HuH-7.5 (cell line): ENCODE results near the gene RYR1.
"Not testable (repeated sequence)": the region's sequence is repeated elsewhere in the genome, so short reads cannot be mapped to it uniquely, and the experiment has no call there.

Source experiments
- DNase-seq: peaks from one replicate; pipeline ENCODE4 v3.0.0; 2011; ENCODE audit warnings: low spot score

The RYR1 gene

DNA sequence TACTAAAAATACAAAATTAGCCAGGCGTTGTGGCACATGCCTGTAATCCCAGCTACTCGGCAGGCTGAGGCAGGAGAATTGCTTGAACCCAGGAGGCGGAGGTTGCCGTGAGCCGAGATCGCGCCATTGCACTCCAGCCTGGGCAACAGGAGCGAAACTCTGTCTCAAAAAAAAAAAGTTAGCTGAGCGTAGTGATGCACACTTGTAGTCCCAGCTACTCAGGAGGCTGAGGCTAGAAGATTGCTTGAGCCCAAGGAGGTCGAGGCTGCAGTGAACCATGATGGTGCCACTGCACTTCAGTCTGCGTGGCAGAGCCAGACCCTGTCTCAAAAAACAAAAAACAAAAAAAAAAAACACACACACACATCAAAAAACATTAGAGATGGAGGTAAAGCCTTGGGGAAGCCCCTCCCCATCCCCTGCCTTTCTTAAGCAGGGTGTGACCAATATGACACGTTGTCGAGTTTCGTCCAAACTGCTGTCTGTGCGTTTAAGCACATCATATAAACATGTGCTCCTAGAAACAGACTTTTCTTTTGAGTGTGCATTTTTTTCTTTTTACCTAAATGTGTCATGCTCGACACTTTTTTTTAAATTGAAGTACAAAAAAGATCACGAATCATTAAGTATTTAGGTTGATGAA, 6.3 kb upstream of the RYR1 start:
- not testable (repeated sequence) for DNase-seq

DNA sequence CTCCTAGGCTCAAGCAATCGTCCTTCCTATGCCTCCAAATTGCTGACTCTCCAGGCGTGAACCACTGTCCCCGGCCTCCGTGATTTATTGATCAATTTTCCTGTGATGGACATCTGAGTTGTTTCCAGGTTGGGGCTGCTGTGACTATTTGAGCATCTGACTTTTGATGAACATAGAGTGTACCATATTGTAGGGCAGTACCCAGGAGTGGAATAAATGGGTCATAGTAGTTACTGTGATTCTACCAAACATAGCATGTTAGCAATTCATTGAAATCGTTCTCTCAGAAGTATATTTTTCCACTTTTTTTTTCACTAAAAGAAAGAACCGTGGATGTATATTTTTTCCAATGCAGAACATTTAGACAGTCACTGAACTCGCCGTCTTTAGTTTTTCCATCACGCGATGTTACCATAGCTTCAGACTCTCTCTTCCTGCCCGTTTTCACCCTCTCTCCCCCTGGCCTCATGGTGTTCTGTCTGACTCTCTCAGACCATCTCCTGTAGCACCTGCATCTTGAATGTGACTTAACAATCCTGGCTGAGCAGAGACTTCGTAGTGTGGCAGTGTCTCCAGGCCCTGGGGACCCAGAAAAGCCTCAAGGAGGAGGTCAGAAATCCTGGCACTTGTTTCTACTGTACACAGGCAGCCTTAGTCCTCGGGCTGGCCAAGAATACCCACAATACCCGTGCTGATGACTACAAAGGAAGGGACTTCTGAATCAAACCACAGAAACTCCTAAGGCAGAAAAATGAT, 4.3 kb upstream of the RYR1 start:
- no peak for DNase-seq

DNA sequence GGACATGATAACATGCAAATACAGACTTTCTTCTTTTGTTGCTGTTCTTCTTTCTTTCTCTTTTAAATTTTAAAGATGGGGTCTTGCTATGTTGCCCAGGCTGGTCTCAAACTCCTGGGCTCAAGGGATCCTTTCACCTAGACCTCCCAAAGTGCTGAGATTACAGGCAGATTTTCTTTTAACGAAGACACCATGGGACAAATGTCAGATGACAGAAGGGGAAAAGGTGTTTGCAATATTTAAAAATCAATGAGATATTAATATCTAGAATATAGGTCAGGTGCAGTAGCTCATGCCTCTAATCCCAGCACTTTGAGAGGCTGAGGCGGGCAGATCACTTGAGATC, 3.7 kb upstream of the RYR1 start:
- DNase-seq, result no peak

- DNase-seq, result no peak
These were observed 2.6 kb upstream of the RYR1 start for GRCh38 chr19:38430931-38431330.

DNA sequence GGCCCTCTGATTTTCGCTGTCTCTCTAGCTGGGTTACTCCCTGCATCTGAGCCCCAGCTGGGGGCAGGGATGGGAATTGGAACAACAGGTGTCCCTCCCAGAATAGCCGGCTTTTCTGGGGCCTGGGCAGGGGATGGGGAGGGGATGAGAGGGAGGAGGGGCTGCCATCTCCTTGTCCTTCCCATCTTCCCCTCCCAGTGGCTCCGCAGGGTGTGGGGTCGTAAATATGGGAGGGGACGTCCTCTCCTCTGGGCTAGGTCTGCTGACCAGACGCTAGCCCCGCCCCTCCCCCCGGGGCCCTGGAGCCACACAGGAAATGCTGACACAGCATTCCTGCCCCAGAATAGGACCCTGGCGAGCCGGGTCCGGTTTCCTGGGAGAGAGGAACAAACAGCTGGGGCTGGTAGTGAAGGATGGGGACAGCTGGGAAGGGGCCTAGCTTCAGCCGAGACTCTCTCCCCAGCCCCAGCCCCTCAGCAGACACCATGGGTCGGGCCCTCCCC, 1.1 kb downstream of the RYR1 start:
- DNase-seq, result no peak

- DNase-seq, result no peak
These were observed 3.8 kb downstream of the RYR1 start for GRCh38 chr19:38437295-38437694.

GRCh38 chr19:38437917-38438316, 4.4 kb downstream of the RYR1 start:
- DNase-seq, result no peak

DNA sequence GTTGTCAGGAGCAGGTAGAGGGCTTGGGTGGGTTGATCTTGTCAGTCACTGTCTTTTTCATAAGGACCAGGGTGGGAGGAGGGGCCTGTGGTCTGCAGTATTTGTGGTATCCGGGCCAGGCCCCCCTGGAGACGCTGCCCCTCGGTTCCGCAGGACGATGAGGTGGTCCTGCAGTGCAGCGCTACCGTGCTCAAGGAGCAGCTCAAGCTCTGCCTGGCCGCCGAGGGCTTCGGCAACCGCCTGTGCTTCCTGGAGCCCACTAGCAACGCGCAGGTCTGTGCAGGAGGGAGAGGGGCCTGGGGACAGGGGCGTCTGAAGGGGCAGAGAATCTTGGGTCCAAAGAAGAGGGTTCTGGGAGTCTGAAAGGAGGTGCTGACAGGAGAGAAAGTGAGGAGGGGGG, 7.1 kb downstream of the RYR1 start:
- DNase-seq, result no peak

- no peak for DNase-seq
These were observed 8.3 kb downstream of the RYR1 start for GRCh38 chr19:38441657-38442348.

DNA sequence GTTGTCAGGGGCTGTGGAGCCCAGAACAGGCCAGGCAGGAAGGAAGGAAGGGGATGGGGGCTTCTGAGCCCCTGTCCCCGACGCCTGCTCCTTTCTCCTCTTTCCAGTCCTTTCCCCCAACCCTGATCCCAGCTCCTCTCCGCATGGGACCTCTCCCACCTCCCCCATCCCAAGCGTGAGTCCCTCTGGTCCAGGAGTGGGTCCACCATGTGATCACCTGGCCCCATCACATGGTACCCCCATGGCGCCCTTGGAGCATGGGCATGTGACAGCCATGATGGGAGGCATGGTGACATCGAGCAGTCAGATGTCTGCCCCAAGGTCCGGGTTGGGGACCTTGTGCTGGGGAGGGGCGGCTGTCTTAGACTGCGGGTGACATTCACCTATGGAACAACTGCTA, 9.2 kb downstream of the RYR1 start:
- DNase-seq, result no peak

GRCh38 chr19:38443458-38443999, 10.0 kb downstream of the RYR1 start:
- DNase-seq, result no peak

DNA sequence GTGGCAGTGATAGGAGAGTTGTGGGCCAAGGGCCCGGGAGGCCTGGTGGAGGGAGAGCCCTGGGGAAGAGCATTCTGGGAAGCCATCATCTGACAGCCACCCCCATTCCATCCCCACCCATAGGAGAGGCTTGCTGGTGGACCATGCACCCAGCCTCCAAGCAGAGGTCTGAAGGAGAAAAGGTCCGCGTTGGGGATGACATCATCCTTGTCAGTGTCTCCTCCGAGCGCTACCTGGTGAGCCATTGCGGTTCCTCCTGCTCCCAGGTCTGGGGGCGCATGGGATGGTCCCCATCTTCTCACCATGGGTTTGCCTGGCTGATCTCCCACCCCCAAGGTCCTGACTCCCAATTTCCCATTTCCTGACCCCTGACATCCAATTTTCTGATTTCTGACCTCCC, 10.5 kb downstream of the RYR1 start:
- no peak for DNase-seq

GRCh38 chr19:38445362-38445761, 11.9 kb downstream of the RYR1 start:
- no peak for DNase-seq

- no peak for DNase-seq
These were observed 14.7 kb downstream of the RYR1 start for GRCh38 chr19:38448225-38448624.

DNA sequence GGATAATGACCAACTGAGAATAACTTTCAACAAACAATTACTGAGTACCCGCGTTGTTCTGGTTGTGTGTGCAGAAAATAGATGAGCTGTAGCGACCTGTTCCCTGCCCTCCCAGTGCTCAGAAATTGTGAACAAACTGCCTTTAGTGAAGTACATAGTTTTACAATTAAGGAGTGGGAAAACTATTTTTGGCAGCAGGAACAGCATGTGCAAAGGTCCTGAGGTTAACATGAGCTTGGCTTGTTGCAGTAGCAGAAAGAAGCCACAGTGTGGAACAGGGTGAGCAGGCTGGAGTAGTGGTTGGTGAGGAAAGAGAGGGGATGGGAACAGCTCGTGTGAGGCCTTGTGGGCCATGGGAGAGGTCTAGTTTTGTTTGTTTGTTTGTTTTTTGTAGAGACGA, 16.0 kb downstream of the RYR1 start:
- no peak for DNase-seq

- no peak for DNase-seq
These were observed 17.5 kb downstream of the RYR1 start for GRCh38 chr19:38451036-38451435.

- DNase-seq, result no peak
These were observed 18.1 kb downstream of the RYR1 start for GRCh38 chr19:38451629-38452028.

GRCh38 chr19:38452430-38453366, 19.2 kb downstream of the RYR1 start:
- no peak for DNase-seq

GRCh38 chr19:38453596-38453995, 20.1 kb downstream of the RYR1 start:
- DNase-seq, result no peak

GRCh38 chr19:38455031-38455430, 21.5 kb downstream of the RYR1 start:
- DNase-seq, result peak; percentile 74

- no peak for DNase-seq
These were observed 23.7 kb downstream of the RYR1 start for GRCh38 chr19:38457202-38457601.
